LNCAP (cell line): ENCODE measurements around the gene B3GAT2.

Source experiments
- CTCF ChIP-seq: fragments of 450-650 bp; IDR thresholded peaks from 2 replicates; pipeline ENCODE4 v1.5.1; 2017; ENCODE audit warnings: mild to moderate bottlenecking

The B3GAT2 gene

GRCh38 chr6:70872469-70872868, 84.4 kb downstream of the B3GAT2 start:
- no peak for TF ChIP-seq CTCF

GRCh38 chr6:70864401-70864800, 92.5 kb downstream of the B3GAT2 start:
- no peak for TF ChIP-seq CTCF

GRCh38 chr6:70863343-70863742, 93.5 kb downstream of the B3GAT2 start:
- TF ChIP-seq CTCF: no peak

GRCh38 chr6:70860920-70861319, 95.9 kb downstream of the B3GAT2 start:
- no peak for TF ChIP-seq CTCF

GRCh38 chr6:70860045-70860444, 96.8 kb downstream of the B3GAT2 start:
- no peak for TF ChIP-seq CTCF

GRCh38 chr6:70857387-70858077, 99.3 kb downstream of the B3GAT2 start:
- no peak for TF ChIP-seq CTCF

GRCh38 chr6:70852667-70853246, 104.1 kb downstream of the B3GAT2 start:
- no peak for TF ChIP-seq CTCF
